Measurements from ENCODE around the gene GRAMD1B.

DNA sequence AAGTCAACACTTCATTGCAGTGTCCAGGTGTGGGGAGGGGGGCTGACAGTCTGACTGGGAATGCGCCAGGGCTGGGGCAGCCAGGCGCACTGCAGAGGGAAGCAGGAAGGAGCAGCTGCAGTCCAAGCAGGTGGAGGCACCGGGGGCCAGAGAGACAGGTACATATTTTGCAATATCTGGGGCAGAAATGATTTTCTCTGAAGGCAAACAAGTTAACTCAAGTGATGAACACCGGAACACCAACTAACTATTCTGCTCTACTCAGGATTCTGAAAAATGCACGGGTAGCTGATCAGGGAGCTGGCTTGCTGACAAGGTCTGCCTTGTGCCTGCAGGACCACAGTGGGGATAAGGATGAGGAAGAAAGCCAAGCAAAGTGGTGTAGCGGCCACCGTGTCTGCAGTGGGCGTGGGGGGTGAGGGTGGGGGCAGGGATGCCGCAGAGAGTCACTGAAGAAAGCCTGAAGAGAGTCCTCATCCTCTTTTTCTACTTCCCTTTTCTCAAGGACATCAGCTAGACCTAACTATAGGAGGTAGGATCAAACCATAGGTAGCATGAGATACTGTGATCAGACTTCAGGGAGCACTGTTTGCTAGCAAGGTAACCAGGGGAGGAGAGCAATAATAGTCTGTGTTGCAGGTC is 141.0 kb downstream of the GRAMD1B start:
- TF ChIP-seq, protein P1, sequence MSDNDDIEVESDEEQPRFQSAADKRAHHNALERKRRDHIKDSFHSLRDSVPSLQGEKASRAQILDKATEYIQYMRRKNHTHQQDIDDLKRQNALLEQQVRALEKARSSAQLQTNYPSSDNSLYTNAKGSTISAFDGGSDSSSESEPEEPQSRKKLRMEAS (IDR thresholded peaks at IDR 0.05), result no peak
- TF ChIP-seq, protein P2, sequence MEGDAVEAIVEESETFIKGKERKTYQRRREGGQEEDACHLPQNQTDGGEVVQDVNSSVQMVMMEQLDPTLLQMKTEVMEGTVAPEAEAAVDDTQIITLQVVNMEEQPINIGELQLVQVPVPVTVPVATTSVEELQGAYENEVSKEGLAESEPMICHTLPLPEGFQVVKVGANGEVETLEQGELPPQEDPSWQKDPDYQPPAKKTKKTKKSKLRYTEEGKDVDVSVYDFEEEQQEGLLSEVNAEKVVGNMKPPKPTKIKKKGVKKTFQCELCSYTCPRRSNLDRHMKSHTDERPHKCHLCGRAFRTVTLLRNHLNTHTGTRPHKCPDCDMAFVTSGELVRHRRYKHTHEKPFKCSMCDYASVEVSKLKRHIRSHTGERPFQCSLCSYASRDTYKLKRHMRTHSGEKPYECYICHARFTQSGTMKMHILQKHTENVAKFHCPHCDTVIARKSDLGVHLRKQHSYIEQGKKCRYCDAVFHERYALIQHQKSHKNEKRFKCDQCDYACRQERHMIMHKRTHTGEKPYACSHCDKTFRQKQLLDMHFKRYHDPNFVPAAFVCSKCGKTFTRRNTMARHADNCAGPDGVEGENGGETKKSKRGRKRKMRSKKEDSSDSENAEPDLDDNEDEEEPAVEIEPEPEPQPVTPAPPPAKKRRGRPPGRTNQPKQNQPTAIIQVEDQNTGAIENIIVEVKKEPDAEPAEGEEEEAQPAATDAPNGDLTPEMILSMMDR (IDR thresholded peaks at IDR 0.05; ENCODE audit: low read depth, low read length, missing input control), result no peak

All from liver (tissue), 2 donors.